IMR-90 (cell line): Measurements from ENCODE around the gene KRTAP10-6. TPM values are rescaled to one million over a fixed set of nuclear protein-coding genes. Genes with fewer than 3 reads are reported as not detected.
"Not testable (repeated sequence)": the region's sequence is repeated elsewhere in the genome, so short reads cannot be mapped to it uniquely, and the experiment has no call there.

Experiments used
- ATAC-seq: fragments of 200-7000 bp; cut with Tn5 transposase; 2 replicates; pipeline ENCODE4 v1.9.1; 2020; ENCODE audit warnings: low read depth, mild to moderate bottlenecking, moderate library complexity
- BruUV-seq: library from RNA; stranded (reverse); fragments of 400-500 nt; replicated peaks from 2 replicates; lab custom pipeline; 2021; lab: Mats Ljungman, UMichigan
- CTCF ChIA-PET: fragments of 300-600 bp; formaldehyde crosslinking; extraction: SDS; loops from one replicate; lab custom pipeline; 2021; ENCODE audit warnings: antibody characterized with exemption; lab: Yijun Ruan, JAX
- POLR2A ChIA-PET: fragments of 300-600 bp; sonication (Branson Sonifier 250); formaldehyde crosslinking; loops from one replicate; lab custom pipeline; 2022; ENCODE audit warnings: antibody characterized with exemption; ENCODE audit not compliant: unreplicated experiment; lab: Charles Lee
- DNase-seq: peaks from one replicate; pipeline ENCODE4 v3.0.0; 2013
- H2AFZ ChIP-seq: replicated peaks from 2 replicates; pipeline ENCODE3; 2013; ENCODE audit warnings: low read length, mild to moderate bottlenecking; ENCODE audit not compliant: poor library complexity
- H2AK5ac ChIP-seq: 2 replicates; pipeline ENCODE4 v1.6.1; 2013; ENCODE audit warnings: low read depth, low read length, inconsistent platforms
- H2AK9ac ChIP-seq: replicated peaks from 2 replicates; pipeline ENCODE3; 2013; ENCODE audit warnings: mild to moderate bottlenecking, low read depth, low read length, moderate library complexity; ENCODE audit not compliant: poor library complexity
- H2BK120ac ChIP-seq: 2 replicates; pipeline ENCODE4 v1.6.1; 2013; ENCODE audit warnings: low read depth, low read length, inconsistent platforms
- H2BK15ac ChIP-seq: 3 replicates; pipeline ENCODE4 v1.6.1; 2013; ENCODE audit warnings: low read depth, low read length, inconsistent platforms
- H2BK20ac ChIP-seq: 2 replicates; pipeline ENCODE4 v1.6.1; 2013; ENCODE audit warnings: low read depth, mild to moderate bottlenecking, inconsistent platforms, low read length, moderate library complexity
- H2BK5ac ChIP-seq: 2 replicates; pipeline ENCODE4 v1.6.1; 2013; ENCODE audit warnings: mild to moderate bottlenecking, low read depth, low read length, inconsistent platforms; ENCODE audit not compliant: poor library complexity, severe bottlenecking
- H3K14ac ChIP-seq: replicated peaks from 2 replicates; pipeline ENCODE4 v1.6.1; 2013; ENCODE audit warnings: low read depth, low read length, inconsistent platforms
- H3K18ac ChIP-seq: 2 replicates; pipeline ENCODE4 v1.6.1; 2013; ENCODE audit warnings: low read depth, low read length, control low read depth
- H3K23ac ChIP-seq: 2 replicates; pipeline ENCODE4 v1.6.1; 2013; ENCODE audit warnings: low read depth, low read length, inconsistent platforms
- H3K27ac ChIP-seq: 2 replicates; pipeline ENCODE4 v1.5.1; 2013; ENCODE audit warnings: mild to moderate bottlenecking, control low read depth, low read length; ENCODE audit not compliant: insufficient read depth
- H3K27me3 ChIP-seq: 2 replicates; pipeline ENCODE4 v1.6.1; 2013; ENCODE audit warnings: low read length; ENCODE audit not compliant: control insufficient read depth, insufficient read depth
- H3K36me3 ChIP-seq: 2 replicates; pipeline ENCODE4 v1.6.1; 2013; ENCODE audit warnings: low read length, mixed read lengths; ENCODE audit not compliant: control insufficient read depth, insufficient read depth
- H3K4ac ChIP-seq: 2 replicates; pipeline ENCODE4 v1.6.1; 2013; ENCODE audit warnings: low read depth, low read length, inconsistent platforms
- H3K4me1 ChIP-seq: 2 replicates; pipeline ENCODE4 v1.6.1; 2013; ENCODE audit warnings: low read length, mixed read lengths; ENCODE audit not compliant: control insufficient read depth, insufficient read depth
- H3K4me2 ChIP-seq: 2 replicates; pipeline ENCODE4 v1.6.1; 2013; ENCODE audit warnings: low read depth, mild to moderate bottlenecking, control low read depth, low read length, moderate library complexity
- H3K4me3 ChIP-seq: 2 replicates; pipeline ENCODE4 v1.5.1; 2013; ENCODE audit warnings: low read depth, mild to moderate bottlenecking, control low read depth, low read length, moderate library complexity; ENCODE audit not compliant: insufficient read depth
- H3K56ac ChIP-seq: 2 replicates; pipeline ENCODE4 v1.6.1; 2013; ENCODE audit warnings: low read length, inconsistent platforms; ENCODE audit not compliant: insufficient read depth; ENCODE audit errors: extremely low read depth
- H3K79me1 ChIP-seq, 2 experiments: 2 replicates each; pipeline ENCODE4 v1.6.1; 2013; ENCODE audit warnings: low read length in 2 of 2, inconsistent platforms in 1 of 2, low read depth in 1 of 2
- H3K9ac ChIP-seq: 2 replicates; pipeline ENCODE4 v1.6.1; 2013; ENCODE audit warnings: low read depth, low read length, control low read depth
- H3K9me1 ChIP-seq: 2 replicates; pipeline ENCODE4 v1.6.1; 2013; ENCODE audit warnings: low read length, inconsistent platforms; ENCODE audit not compliant: insufficient read depth
- H3K9me3 ChIP-seq: 2 replicates; pipeline ENCODE4 v1.6.1; 2013; ENCODE audit warnings: low read length; ENCODE audit not compliant: control insufficient read depth, insufficient read depth
- H4K20me1 ChIP-seq: 2 replicates; pipeline ENCODE4 v1.6.1; 2013; ENCODE audit warnings: low read length, inconsistent platforms; ENCODE audit not compliant: insufficient read depth
- H4K5ac ChIP-seq: 2 replicates; pipeline ENCODE4 v1.6.1; 2013; ENCODE audit warnings: mild to moderate bottlenecking, low read depth, low read length, control low read depth
- H4K8ac ChIP-seq, 2 experiments: 2 replicates each; pipeline ENCODE4 v1.6.1; 2013; ENCODE audit warnings: low read depth in 2 of 2, low read length in 2 of 2, control low read depth in 1 of 2, inconsistent platforms in 1 of 2
- H4K91ac ChIP-seq: 2 replicates; pipeline ENCODE4 v1.6.1; 2013; ENCODE audit warnings: low read depth, low read length, inconsistent platforms; ENCODE audit not compliant: insufficient read depth
- WGBS, 2 experiments: methylation state at CpG; one replicate each; pipeline versions ENCODE4 v1.1.5 to v1.1.7; 2013; ENCODE audit warnings: missing lambda C conversion rate in 2 of 2; ENCODE audit not compliant: insufficient read length in 1 of 2; ENCODE audit errors: extremely low coverage in 2 of 2; 5-methylcytosine and 5-hydroxymethylcytosine counted together
- dilution Hi-C: fragments of 300-500 bp; cut with HindIII; formaldehyde crosslinking; loops from one replicate; pipeline ENCODE4 v1.14.3; 2018; ENCODE audit warnings: low sequenced_read_pairs; ENCODE audit not compliant: unreplicated experiment
- in situ Hi-C: fragments of 300-500 bp; cut with MboI; formaldehyde crosslinking; loops from 3 replicates; pipeline ENCODE4 v1.14.3; 2019; ENCODE audit warnings: low sequenced_read_pairs, inconsistent platforms, mixed read lengths
- intact Hi-C: fragments of 100-400 bp; cut with micrococcal nuclease; formaldehyde crosslinking; loops from 2 replicates; pipeline ENCODE4 v1.10.0; 2022
- polyA plus RNA-seq, 3 experiments: library from polyadenylated mRNA; depleted of rRNA; stranded (reverse); fragments of >200 nt; gene quantifications; 2 replicates each; pipeline ENCODE4 v1.2.3, GENCODE V29; 2012; ENCODE audit warnings: low replicate concordance in 1 of 3
- total RNA-seq: library from RNA; depleted of rRNA; stranded (reverse); fragments of >200 nt; gene quantifications from 2 replicates; pipeline ENCODE4 v1.2.3, GENCODE V29; 2012

KRTAP10-6 gene
- total and polyA plus RNA-seq, 2 of the 4 experiments (the other 2 are of a cell fraction) = not detected

DNA sequence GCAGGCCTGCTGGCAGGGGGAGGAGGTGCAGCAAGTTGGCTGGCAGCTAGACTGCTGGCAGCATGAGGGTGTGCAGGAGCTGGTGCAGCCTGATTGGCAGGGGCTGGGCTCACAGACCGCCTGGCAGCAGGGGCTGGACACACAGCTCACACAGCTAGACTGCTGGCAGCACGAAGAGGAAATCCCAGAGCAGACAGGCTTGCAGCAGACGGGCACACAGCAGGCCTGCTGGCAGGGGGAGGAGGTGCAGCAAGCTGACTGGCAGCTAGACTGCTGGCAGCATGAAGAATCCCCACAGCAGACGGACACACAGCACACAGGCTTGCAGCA is 539 bp downstream of the KRTAP10-6 start:
- H4K8ac ChIP-seq, H4K5ac ChIP-seq, H3K4ac ChIP-seq, H2BK5ac ChIP-seq, H3K23ac ChIP-seq, ATAC-seq, H2BK15ac ChIP-seq, intact Hi-C loops, H4K91ac ChIP-seq, H4K20me1 ChIP-seq, H3K18ac ChIP-seq, H2AK9ac ChIP-seq, H3K14ac ChIP-seq, BruUV-seq, H2AFZ ChIP-seq, H3K36me3 ChIP-seq, DNase-seq, H3K4me3 ChIP-seq, H3K56ac ChIP-seq, H2BK120ac ChIP-seq, H3K4me1 ChIP-seq, H3K9ac ChIP-seq, H3K27ac ChIP-seq, POLR2A ChIA-PET, H2BK20ac ChIP-seq, H3K9me1 ChIP-seq, H3K4me2 ChIP-seq, H2AK5ac ChIP-seq, dilution Hi-C loops, CTCF ChIA-PET, H3K9me3 ChIP-seq, H3K27me3 ChIP-seq, in situ Hi-C loops, H3K79me1 ChIP-seq: not testable (repeated sequence)
- WGBS, 2 experiments = no CpG with 5 or more reads among the region's 4 CpGs

GRCh38 chr21:44590897-44591800 is 1.2 kb downstream of the KRTAP10-6 start:
- H3K4ac ChIP-seq, H3K4me3 ChIP-seq, H3K56ac ChIP-seq, H3K23ac ChIP-seq, H2AK5ac ChIP-seq, H2BK5ac ChIP-seq, H3K27ac ChIP-seq, dilution Hi-C loops, POLR2A ChIA-PET, H2BK20ac ChIP-seq, H4K20me1 ChIP-seq, H3K36me3 ChIP-seq, ATAC-seq, H3K9ac ChIP-seq, H3K14ac ChIP-seq, H3K4me1 ChIP-seq, H3K9me3 ChIP-seq, H2AK9ac ChIP-seq, DNase-seq, H4K91ac ChIP-seq, H3K9me1 ChIP-seq, CTCF ChIA-PET, H2BK120ac ChIP-seq, H3K18ac ChIP-seq, H2AFZ ChIP-seq, H2BK15ac ChIP-seq, H3K4me2 ChIP-seq, H3K27me3 ChIP-seq, H3K79me1 ChIP-seq, H4K5ac ChIP-seq, H4K8ac ChIP-seq, BruUV-seq, intact Hi-C loops, in situ Hi-C loops: not testable (repeated sequence)
- 67% methylated on average over 3 of the region's 19 CpGs; no CpG with 5 or more reads in 1 of the 2 experiments for WGBS, 2 experiments
